Urinary bladder (tissue), 4 donors: ENCODE results near the gene RPUSD3. TPM values are rescaled to one million over a fixed set of nuclear protein-coding genes. Genes with fewer than 3 reads are reported as not detected.

Experiments
- DNase-seq: peaks from one replicate; pipeline ENCODE4 v3.0.0-alpha.2; 2015; ENCODE audit errors: extremely low spot score
- H3K27ac ChIP-seq: one replicate; pipeline ENCODE4 v1.5.1; 2013; ENCODE audit warnings: low read depth, mild to moderate bottlenecking, moderate library complexity
- H3K36me3 ChIP-seq: one replicate; pipeline ENCODE4 v1.6.1; 2013; ENCODE audit warnings: mild to moderate bottlenecking, moderate library complexity; ENCODE audit not compliant: insufficient read depth
- H3K4me1 ChIP-seq: one replicate; pipeline ENCODE4 v1.6.1; 2013; ENCODE audit warnings: mild to moderate bottlenecking, moderate library complexity; ENCODE audit not compliant: insufficient read depth
- H3K4me3 ChIP-seq: one replicate; pipeline ENCODE4 v1.5.1; 2013; ENCODE audit warnings: low read depth, low read length
- WGBS: extraction: QIAGEN DNeasy Blood & Tissue Kit; methylation state at CpG from one replicate; pipeline ENCODE4 v1.1.7; 2013; 5-methylcytosine and 5-hydroxymethylcytosine counted together
- polyA plus RNA-seq: library from polyadenylated mRNA; stranded (reverse); fragments of 200-250 nt; gene quantifications from one replicate; pipeline ENCODE4 v1.2.3, GENCODE V29; 2013
- total RNA-seq: library from RNA; depleted of rRNA; stranded (reverse); fragments of >200 nt; gene quantifications from one replicate; pipeline ENCODE4 v1.2.3, GENCODE V29; 2014
- donor health status: healthy with polysubstance abuse.
- donor health status: healthy.

RPUSD3 gene
- total RNA-seq, result 14.4 TPM
- 39.6 TPM for polyA plus RNA-seq

GRCh38 chr3:9843715-9844438, at the start of gene RPUSD3:
TSS of gene RPUSD3 (minus strand) at chr3:9844008. CDS start at chr3:9843990, 18 bp downstream.
- Histone ChIP-seq H3K36me3 (peaks cover 2% of the 10 kb centered on the region), H3K27ac (peak within 1 kb of the TSS; percentile 55), H3K4me3 (peak within 1 kb of the TSS; percentile 69), H3K4me1 (no peaks in the 10 kb centered on the region)
- DNase-seq, result peak; percentile 91
- WGBS, result under 1% methylated on average over 42 of the region's 42 CpGs

GRCh38 chr3:9891072-9891622, 47.3 kb upstream of the RPUSD3 start:
- peak overlapping the region; percentile 71 for H3K4me3 ChIP-seq
- H3K4me1 ChIP-seq, result no peaks in the 10 kb centered on the region
- DNase-seq, result no peak
- no peaks in the 10 kb centered on the region for H3K36me3 ChIP-seq
- peak overlapping the region; percentile 99 for H3K27ac ChIP-seq
- WGBS, result 9% methylated on average over 12 of the region's 12 CpGs

DNA sequence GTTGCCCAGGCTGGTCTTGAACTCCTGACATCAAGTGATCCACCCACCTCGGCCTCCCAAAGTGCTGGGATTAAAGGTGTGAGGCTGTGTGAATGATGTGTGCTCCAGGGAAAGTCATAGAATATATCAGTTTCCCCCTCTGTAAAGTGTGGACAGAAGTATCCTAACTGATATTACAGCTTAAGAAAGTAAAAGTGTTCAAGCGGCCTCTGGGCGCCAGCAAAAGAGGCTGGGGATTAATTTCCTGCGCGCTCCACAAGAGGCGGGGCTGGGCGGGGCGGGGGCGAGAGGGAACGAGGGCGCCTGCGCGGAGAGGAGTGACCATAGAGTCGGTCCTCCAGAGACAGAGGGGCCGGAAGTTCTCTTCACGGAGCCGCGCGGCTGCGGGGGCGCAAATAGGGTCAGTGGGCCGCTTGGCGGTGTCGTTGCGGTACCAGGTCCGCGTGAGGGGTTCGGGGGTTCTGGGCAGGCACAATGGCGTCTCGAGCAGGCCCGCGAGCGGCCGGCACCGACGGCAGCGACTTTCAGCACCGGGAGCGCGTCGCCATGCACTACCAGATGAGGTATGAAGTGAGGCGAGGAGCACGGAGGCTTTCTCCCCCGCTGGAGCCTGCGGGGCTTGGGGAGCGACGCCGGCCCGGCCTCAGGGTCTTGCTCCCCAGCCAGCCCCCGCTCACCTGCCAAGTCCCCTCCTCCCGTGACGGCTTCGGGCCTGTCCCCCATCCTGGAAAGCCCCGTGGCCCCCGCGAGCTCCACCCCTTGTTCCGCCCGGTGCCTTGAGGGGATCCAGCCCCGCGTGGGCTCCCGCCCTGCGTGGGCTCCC, 46.7 kb upstream of the RPUSD3 start, which contains the start of gene JAGN1:
TSS of gene JAGN1 (plus strand) at position 362 of the 823 bp plus-strand sequence. CDS start at position 475, 113 bp downstream.
- no peaks in the 10 kb centered on the region for H3K4me1 ChIP-seq
- no peaks in the 10 kb centered on the region for H3K36me3 ChIP-seq
- DNase-seq, result peak; percentile 82
- H3K4me3 ChIP-seq, result peak within 1 kb of the TSS; percentile 71
- peak within 1 kb of the TSS; percentile 99 for H3K27ac ChIP-seq
- under 1% methylated on average over 62 of the region's 62 CpGs for WGBS

DNA sequence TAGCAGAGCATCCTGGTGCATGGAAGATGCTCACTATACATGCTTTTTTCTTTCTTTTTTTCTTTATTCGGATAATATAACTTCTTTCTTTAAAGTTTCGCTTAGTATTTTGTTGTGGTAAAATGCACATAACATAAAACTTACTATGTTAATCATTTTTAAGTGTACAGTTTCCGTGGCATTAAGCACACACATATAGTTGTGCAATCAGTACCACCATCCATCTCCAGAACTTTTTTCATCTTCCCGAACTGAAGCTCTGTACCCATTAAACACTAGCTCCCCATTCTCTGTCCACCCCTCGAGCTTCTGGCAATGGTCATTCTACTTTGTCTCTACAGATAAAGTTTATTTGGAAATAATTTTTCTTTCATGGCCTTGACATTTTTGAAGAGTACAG, 45.6 kb upstream of the RPUSD3 start:
- Histone ChIP-seq H3K36me3 (no peaks in the 10 kb centered on the region), H3K27ac (no peak overlapping the region), H3K4me3 (no peak overlapping the region), H3K4me1 (no peaks in the 10 kb centered on the region)
- WGBS, result 77% methylated on average over 5 of the region's 5 CpGs
- DNase-seq, result no peak

DNA sequence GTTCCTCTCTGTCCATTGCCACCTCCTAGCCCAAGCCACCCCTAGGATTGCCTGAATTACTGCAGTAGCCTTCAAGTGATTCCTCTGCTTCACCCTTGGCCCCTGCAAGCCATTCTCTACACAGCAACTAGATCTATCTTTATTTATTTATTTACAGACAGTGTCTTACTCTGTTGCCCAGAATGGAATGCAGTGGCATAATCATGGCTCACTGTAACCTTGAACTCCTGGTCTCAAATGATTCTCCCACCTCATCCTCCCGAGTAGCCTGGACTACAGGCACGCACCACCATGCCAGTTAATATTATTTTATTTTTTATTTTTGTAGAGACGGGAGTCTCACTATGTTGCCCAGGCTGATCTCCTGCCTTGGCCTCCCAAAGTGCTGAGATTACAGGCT, 44.7 kb upstream of the RPUSD3 start:
- no peak for DNase-seq
- Histone ChIP-seq H3K4me3 (no peak overlapping the region), H3K4me1 (no peaks in the 10 kb centered on the region), H3K27ac (no peak overlapping the region), H3K36me3 (no peaks in the 10 kb centered on the region)
- 92% methylated on average over 3 of the region's 3 CpGs for WGBS

- no peak overlapping the region for H3K27ac ChIP-seq
- DNase-seq, result no peak
- H3K4me3 ChIP-seq, result no peak overlapping the region
- WGBS, result 90% methylated on average over 5 of the region's 5 CpGs
- no peaks in the 10 kb centered on the region for H3K36me3 ChIP-seq
- H3K4me1 ChIP-seq, result no peaks in the 10 kb centered on the region
Measured at GRCh38 chr3:9887480-9887879, 43.7 kb upstream of the RPUSD3 start.

DNA sequence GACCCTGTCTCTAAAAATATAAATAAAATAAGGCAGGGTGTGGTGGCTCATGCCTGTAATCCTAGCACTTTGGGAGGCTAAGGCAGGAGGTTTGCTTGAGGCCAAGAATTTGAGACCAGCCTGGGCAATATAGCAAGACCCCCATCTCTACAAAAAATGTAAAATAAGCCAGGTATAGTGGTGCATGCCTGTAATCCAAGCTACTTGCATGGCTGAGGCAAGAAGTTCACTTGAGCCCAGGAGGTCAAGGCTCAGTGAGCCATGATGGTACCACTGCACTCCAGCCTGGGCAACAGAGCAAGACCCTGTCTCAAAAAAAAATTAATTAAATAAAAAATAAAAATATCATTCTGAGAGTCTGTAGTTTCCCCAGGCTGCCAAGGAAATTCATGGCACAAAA, 42.5 kb upstream of the RPUSD3 start:
- Histone ChIP-seq H3K4me3 (no peak overlapping the region), H3K4me1 (no peaks in the 10 kb centered on the region), H3K36me3 (no peaks in the 10 kb centered on the region), H3K27ac (no peak overlapping the region)
- no peak for DNase-seq

- Histone ChIP-seq H3K36me3 (no peaks in the 10 kb centered on the region), H3K4me1 (no peaks in the 10 kb centered on the region), H3K27ac (no peak overlapping the region), H3K4me3 (no peak overlapping the region)
- DNase-seq, result no peak
- 49% methylated on average over 11 of the region's 11 CpGs for WGBS
Measured at GRCh38 chr3:9884555-9885165, 40.9 kb upstream of the RPUSD3 start.

DNA sequence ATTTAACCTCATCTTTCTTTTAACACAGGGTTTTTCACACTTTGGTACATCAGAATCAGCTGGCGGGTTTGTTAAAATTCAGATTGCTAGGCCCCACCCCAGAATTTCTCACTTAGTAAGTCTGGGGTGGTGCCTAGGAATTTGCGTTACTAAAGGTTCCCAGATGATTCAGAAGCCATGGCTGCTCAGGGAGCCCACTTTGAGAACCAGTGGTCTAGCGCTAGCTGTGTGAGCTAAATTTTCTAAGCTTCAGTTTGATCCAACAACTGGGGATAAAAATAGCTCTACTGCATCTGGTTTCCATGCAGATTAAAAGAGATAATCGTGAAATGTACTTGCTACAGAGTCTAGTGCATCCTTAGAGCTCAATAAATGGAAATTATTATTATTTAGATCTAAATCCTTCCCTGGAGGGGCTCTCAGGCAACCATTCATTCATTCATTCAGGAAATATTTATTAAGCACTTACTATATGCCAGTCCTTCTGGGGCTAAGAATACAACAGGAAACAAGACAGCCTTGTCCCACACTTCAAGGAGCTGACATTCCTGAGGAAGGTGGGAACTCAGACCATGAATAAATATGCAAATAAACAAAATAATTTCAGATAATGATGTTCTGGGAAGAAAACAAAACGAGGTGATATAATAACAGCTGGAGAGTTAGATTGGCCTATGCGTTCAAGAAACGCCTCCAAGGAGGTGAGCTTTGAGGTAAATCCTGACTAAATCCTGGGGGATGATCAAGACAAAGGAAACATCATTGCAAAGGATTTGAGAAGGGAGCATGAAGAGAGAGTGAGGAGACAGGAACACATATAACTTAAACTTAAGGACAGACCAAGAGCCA, 40.1 kb upstream of the RPUSD3 start:
- H3K27ac ChIP-seq, result peak overlapping the region; percentile 35
- no peak for DNase-seq
- H3K4me1 ChIP-seq, result no peaks in the 10 kb centered on the region
- no peak overlapping the region for H3K4me3 ChIP-seq
- H3K36me3 ChIP-seq, result no peaks in the 10 kb centered on the region
- 65% methylated on average over 7 of the region's 7 CpGs for WGBS

- H3K27ac ChIP-seq, result no peak overlapping the region
- no peak overlapping the region for H3K4me3 ChIP-seq
- H3K4me1 ChIP-seq, result no peaks in the 10 kb centered on the region
- 85% methylated on average over 1 of the region's 1 CpG for WGBS
- no peak for DNase-seq
- no peaks in the 10 kb centered on the region for H3K36me3 ChIP-seq
Measured at GRCh38 chr3:9881441-9881840, 37.6 kb upstream of the RPUSD3 start.

DNA sequence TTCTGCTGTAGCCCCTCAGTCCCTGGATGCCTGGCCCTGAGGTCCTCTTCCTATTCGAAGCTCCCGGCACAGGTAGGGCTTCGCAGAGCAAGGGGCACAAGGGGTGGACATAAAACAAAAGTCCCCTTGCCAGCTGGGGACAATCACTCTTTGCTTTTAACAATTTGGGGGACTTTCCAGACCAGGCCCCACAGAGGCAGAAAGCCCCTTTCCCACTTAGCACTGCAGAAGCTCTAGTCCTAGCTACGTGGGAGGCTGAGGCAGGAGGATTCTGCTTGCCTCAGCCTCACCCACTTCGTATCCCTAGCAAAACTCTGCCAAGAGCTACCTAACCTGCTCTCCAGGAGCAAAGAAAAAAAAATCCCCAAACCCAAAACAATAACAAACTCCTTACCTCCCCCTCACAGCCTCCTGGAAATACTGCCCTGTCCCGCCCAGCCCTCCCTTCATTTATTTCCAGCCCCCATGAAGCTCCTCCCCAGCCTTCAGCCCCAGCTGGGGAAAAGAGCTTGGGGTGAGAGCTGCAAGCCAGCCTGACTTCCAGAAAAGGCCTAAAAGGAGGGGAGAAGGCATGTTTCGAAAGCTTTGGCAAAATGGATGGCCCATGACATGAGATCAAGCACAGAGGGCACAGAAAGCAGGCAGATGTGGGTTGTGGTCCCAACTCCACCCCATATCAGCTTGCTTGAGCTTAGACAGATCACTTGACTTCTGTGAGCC, 36.2 kb upstream of the RPUSD3 start, which contains the start of gene CIDEC:
TSS of gene CIDEC (minus strand) at position 424 of the 720 bp plus-strand sequence. CDS start 1,767 bp downstream, outside the sequence.
- 81% methylated on average over 7 of the region's 7 CpGs for WGBS
- Histone ChIP-seq H3K27ac (no peak within 1 kb of the TSS), H3K36me3 (no peaks in the 10 kb centered on the region), H3K4me3 (no peak within 1 kb of the TSS), H3K4me1 (no peaks in the 10 kb centered on the region)
- DNase-seq, result no peak

- H3K4me3 ChIP-seq, result no peak overlapping the region
- DNase-seq, result no peak
- WGBS, result 79% methylated on average over 5 of the region's 5 CpGs
- H3K36me3 ChIP-seq, result no peaks in the 10 kb centered on the region
- no peak overlapping the region for H3K27ac ChIP-seq
- H3K4me1 ChIP-seq, result no peaks in the 10 kb centered on the region
Measured at GRCh38 chr3:9878700-9879099, 34.9 kb upstream of the RPUSD3 start.
